ENCODE measurements around the gene DMRTB1.

Gene DMRTB1

GRCh38 chr1:53511323-53511932 lies 52.2 kb downstream of the DMRTB1 start:
- no peak for DNase-seq

- no peak for DNase-seq
Observed at GRCh38 chr1:53511933-53512806, 53.0 kb downstream of the DMRTB1 start.

GRCh38 chr1:53512807-53513755 lies 53.9 kb downstream of the DMRTB1 start:
- DNase-seq: no peak

GRCh38 chr1:53513846-53514245 lies 54.6 kb downstream of the DMRTB1 start:
- no peak for DNase-seq

GRCh38 chr1:53514436-53514835 lies 55.2 kb downstream of the DMRTB1 start:
- DNase-seq: no peak

GRCh38 chr1:53516181-53516580 lies 57.0 kb downstream of the DMRTB1 start:
- no peak for DNase-seq

All from activated CD4-positive, alpha-beta T cell treated with anti-CD3 and anti-CD28 coated beads, Interleukin-2, amount 50 U/mL, for 48 hours (primary cell).